PC-9 (cell line): ENCODE results near the gene NRG4. TPM values are rescaled to one million over a fixed set of nuclear protein-coding genes. Genes with fewer than 3 reads are reported as not detected.

ENCODE experiments used
- BruUV-seq: library from RNA; stranded (reverse); fragments of 400-500 nt; replicated peaks from 2 replicates; lab custom pipeline; 2021; lab: Mats Ljungman, UMichigan
- CTCF ChIA-PET: fragments of 300-600 bp; sonication (Branson Sonifier 250); formaldehyde crosslinking; loops from one replicate; lab custom pipeline; 2022; ENCODE audit warnings: antibody characterized with exemption; lab: Charles Lee
- POLR2A ChIA-PET: fragments of 300-600 bp; sonication (Branson Sonifier 250); formaldehyde crosslinking; loops from one replicate; lab custom pipeline; 2022; ENCODE audit warnings: antibody characterized with exemption; ENCODE audit not compliant: unreplicated experiment; lab: Charles Lee
- DNase-seq, 2 experiments: peaks; one replicate each; pipeline versions ENCODE4 v3.0.0 to v3.0.0-alpha.2; 2015 to 2022; ENCODE audit warnings: mixed read lengths in 1 of 2
- H2AFZ ChIP-seq: fragments of 200-600 bp; sonication (generic); 2 replicates; pipeline ENCODE4 v1.8.1; 2017; ENCODE audit warnings: antibody characterized with exemption
- H3F3A ChIP-seq: fragments of 200-600 bp; sonication (generic); 2 replicates; pipeline ENCODE4 v1.8.1; 2017; ENCODE audit warnings: antibody characterized with exemption, mild to moderate bottlenecking, low read depth; ENCODE audit not compliant: insufficient read depth
- H3K27ac ChIP-seq: fragments of 200-600 bp; sonication (generic); 2 replicates; pipeline ENCODE4 v1.6.1; 2016; ENCODE audit warnings: mixed run types
- H3K27me3 ChIP-seq: fragments of 200-600 bp; sonication (generic); 2 replicates; pipeline ENCODE4 v1.6.1; 2016; ENCODE audit warnings: low read depth, mixed run types; ENCODE audit not compliant: insufficient read depth
- H3K36me3 ChIP-seq: fragments of 200-600 bp; sonication (generic); 2 replicates; pipeline ENCODE4 v1.6.1; 2016; ENCODE audit warnings: low read depth, mixed run types
- H3K4me1 ChIP-seq: fragments of 200-600 bp; sonication (generic); replicated peaks from 2 replicates; pipeline ENCODE4 v1.6.1; 2016; ENCODE audit warnings: mixed run types; ENCODE audit not compliant: insufficient read depth
- H3K4me2 ChIP-seq: fragments of 200-600 bp; sonication (generic); 2 replicates; pipeline ENCODE4 v1.6.1; 2017; ENCODE audit warnings: mixed run types
- H3K4me3 ChIP-seq: fragments of 200-600 bp; sonication (generic); 2 replicates; pipeline ENCODE4 v1.6.1; 2016; ENCODE audit warnings: mixed run types
- H3K79me2 ChIP-seq: fragments of 200-600 bp; sonication (generic); 2 replicates; pipeline ENCODE4 v1.6.1; 2017; ENCODE audit warnings: low read depth, mixed run types
- H3K9me2 ChIP-seq: fragments of 200-600 bp; sonication (generic); 2 replicates; pipeline ENCODE4 v1.8.1; 2017; ENCODE audit warnings: mild to moderate bottlenecking; ENCODE audit not compliant: insufficient read depth
- H3K9me3 ChIP-seq: fragments of 200-600 bp; sonication (generic); 2 replicates; pipeline ENCODE4 v1.8.1; 2016; ENCODE audit warnings: low read depth; ENCODE audit not compliant: insufficient read depth
- H4K20me1 ChIP-seq: fragments of 200-600 bp; sonication (generic); 2 replicates; pipeline ENCODE4 v1.8.1; 2017; ENCODE audit not compliant: insufficient read depth
- CTCF ChIP-seq: fragments of 200-600 bp; sonication (generic); conservative IDR thresholded peaks from 2 replicates; pipeline ENCODE4 v1.6.1; 2017; ENCODE audit warnings: mixed run types, antibody characterized with exemption, mild to moderate bottlenecking, moderate library complexity
- EZH2 ChIP-seq: fragments of 200-600 bp; sonication (generic); IDR thresholded peaks from 2 replicates; pipeline ENCODE4 v1.8.0; 2017; ENCODE audit warnings: antibody characterized with exemption, low read depth
- intact Hi-C: fragments of 100-400 bp; cut with micrococcal nuclease; formaldehyde crosslinking; loops from one replicate; pipeline ENCODE4 v1.10.0; 2022; ENCODE audit not compliant: unreplicated experiment
- total RNA-seq: library from RNA; stranded (reverse); gene quantifications from 2 replicates; pipeline ENCODE4 v1.2.3, GENCODE V29; 2021

Gene NRG4
- total RNA-seq, 1 experiment from 2014 or later, result 11.3 TPM

GRCh38 chr15:75945953-75946352 is 66.3 kb downstream of the NRG4 start:
- H3K4me1 ChIP-seq, result no peaks in the 10 kb centered on the region
- no peak overlapping the region for H3K4me2 ChIP-seq
- H3K36me3 ChIP-seq, result no peaks in the 10 kb centered on the region
- H4K20me1 ChIP-seq, result no peaks in the 10 kb centered on the region
- no peaks in the 10 kb centered on the region; the same call in 1 of the 2 replicates for H3F3A ChIP-seq
- H3K9me3 ChIP-seq, result no peaks in the 10 kb centered on the region
- H3K4me3 ChIP-seq, result no peak overlapping the region
- no TSS peak for BruUV-seq
- H3K27me3 ChIP-seq, result no peaks in the 10 kb centered on the region
- ChIA-PET CTCF (interaction anchor here (0.6 kb wide), 1 partner anchor 21 kb away, joined by 11 read pairs; no protein-coding TSS in a partner anchor), POLR2A (no interaction called here)
- no peaks in the 10 kb centered on the region for H3K9me2 ChIP-seq
- no peak overlapping the region for H3K27ac ChIP-seq
- no peak for DNase-seq
- intact Hi-C loops, result no loop called here
- no peaks in the 10 kb centered on the region for H3K79me2 ChIP-seq
- no peak overlapping the region for H2AFZ ChIP-seq
- TF ChIP-seq CTCF (no peak), EZH2 (no peak)

DNA sequence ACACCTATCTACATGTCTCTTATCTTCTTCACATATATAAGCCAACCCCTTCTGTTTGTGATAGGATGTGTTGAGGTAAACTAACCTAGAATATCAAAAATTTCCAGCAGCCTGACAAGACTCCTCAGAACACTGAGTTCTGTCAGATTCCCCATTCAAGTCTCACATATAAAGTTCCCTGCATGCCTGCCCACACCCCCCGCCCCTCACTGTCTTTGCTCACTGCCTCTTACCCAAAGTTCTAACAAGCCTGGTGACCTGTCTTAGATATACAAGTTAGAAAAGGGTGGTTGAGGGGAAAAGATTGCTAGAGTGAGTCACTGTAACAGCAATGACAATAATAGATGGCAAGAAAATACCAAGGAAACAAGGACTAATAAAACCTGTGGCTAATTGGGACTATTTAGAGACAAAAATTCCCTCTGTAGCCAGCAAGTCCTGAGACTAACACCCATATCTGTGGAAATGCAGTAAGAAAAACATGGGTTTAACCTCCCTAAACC is 68.5 kb downstream of the NRG4 start:
- DNase-seq, result no peak
- no peaks in the 10 kb centered on the region for H4K20me1 ChIP-seq
- no peaks in the 10 kb centered on the region for H3K36me3 ChIP-seq
- no peaks in the 10 kb centered on the region for H3K9me2 ChIP-seq
- no peaks in the 10 kb centered on the region; the same call in 1 of the 2 replicates for H3F3A ChIP-seq
- no TSS peak for BruUV-seq
- no peaks in the 10 kb centered on the region for H3K4me1 ChIP-seq
- intact Hi-C loops, result no loop called here
- H3K9me3 ChIP-seq, result no peaks in the 10 kb centered on the region
- H3K79me2 ChIP-seq, result no peaks in the 10 kb centered on the region
- ChIA-PET CTCF (no interaction called here), POLR2A (no interaction called here)
- H3K27me3 ChIP-seq, result no peaks in the 10 kb centered on the region
- no peak overlapping the region for H3K4me3 ChIP-seq
- no peak overlapping the region for H2AFZ ChIP-seq
- no peak overlapping the region for H3K27ac ChIP-seq
- no peak overlapping the region for H3K4me2 ChIP-seq
- TF ChIP-seq EZH2 (no peak), CTCF (no peak)

DNA sequence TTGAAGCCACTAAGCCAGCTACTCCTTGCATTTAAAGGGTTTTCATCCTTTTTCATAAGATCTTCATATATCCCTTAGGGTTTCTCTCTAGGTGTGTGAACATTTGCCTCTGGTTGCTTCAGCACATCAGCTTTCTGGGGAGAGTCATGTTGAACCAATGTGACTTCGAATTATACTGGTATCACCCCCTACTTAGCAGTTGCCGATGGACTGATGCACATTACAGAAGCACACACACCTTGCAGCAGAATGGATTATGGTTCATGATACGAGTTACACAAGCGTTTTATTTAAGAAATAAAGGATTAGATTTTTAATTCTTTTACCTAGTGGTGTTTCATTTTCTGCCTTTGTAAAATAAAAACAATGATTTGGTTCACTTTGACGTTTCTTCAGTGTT is 69.0 kb downstream of the NRG4 start:
- no peak overlapping the region for H3K27ac ChIP-seq
- H3K27me3 ChIP-seq, result no peaks in the 10 kb centered on the region
- DNase-seq, result no peak
- no peaks in the 10 kb centered on the region for H4K20me1 ChIP-seq
- H3K4me3 ChIP-seq, result no peak overlapping the region
- intact Hi-C loops, result no loop called here
- TF ChIP-seq CTCF (no peak), EZH2 (no peak)
- no peaks in the 10 kb centered on the region for H3K36me3 ChIP-seq
- no peaks in the 10 kb centered on the region for H3K79me2 ChIP-seq
- ChIA-PET CTCF (no interaction called here), POLR2A (no interaction called here)
- H3K9me2 ChIP-seq, result no peaks in the 10 kb centered on the region
- BruUV-seq, result no TSS peak
- H3K4me2 ChIP-seq, result no peak overlapping the region
- no peak overlapping the region for H2AFZ ChIP-seq
- no peaks in the 10 kb centered on the region; the same call in 1 of the 2 replicates for H3F3A ChIP-seq
- no peaks in the 10 kb centered on the region for H3K9me3 ChIP-seq
- H3K4me1 ChIP-seq, result no peaks in the 10 kb centered on the region
